H1 (cell line): Measurements from ENCODE around the gene IQCE. TPM values are rescaled to one million over a fixed set of nuclear protein-coding genes. Genes with fewer than 3 reads are reported as not detected.

ENCODE experiments used
- CTCF ChIA-PET: fragments of 300-600 bp; sonication (Branson Sonifier 250); formaldehyde crosslinking; loops from one replicate; lab custom pipeline; 2021; ENCODE audit not compliant: partially characterized antibody; lab: Charles Lee
- POLR2A ChIA-PET: fragments of 300-600 bp; sonication (Branson Sonifier 250); formaldehyde crosslinking; loops from one replicate; lab custom pipeline; 2021; ENCODE audit warnings: inconsistent platforms; ENCODE audit not compliant: partially characterized antibody; lab: Charles Lee
- DNase-seq, 2 experiments: peaks; one replicate each; pipeline versions ENCODE4 v3.0.0 to v3.0.0-alpha.2; 2010 to 2022; ENCODE audit warnings: low spot score in 2 of 2, low read depth in 1 of 2, mixed read lengths in 1 of 2
- FAIRE-seq: peaks from 2 replicates; lab custom pipeline; 2011; peaks lifted over from hg19 to GRCh38; lab: Jason Lieb, UNC
- H2AFZ ChIP-seq: 2 replicates; pipeline ENCODE4 v1.8.1; 2012; ENCODE audit warnings: low read length, inconsistent platforms
- H2AK5ac ChIP-seq: 2 replicates; pipeline ENCODE4 v1.6.1; 2013; ENCODE audit warnings: low read depth, low read length
- H2BK120ac ChIP-seq: replicated peaks from 2 replicates; pipeline ENCODE3; 2013; ENCODE audit warnings: low read depth, low read length, inconsistent platforms
- H2BK12ac ChIP-seq: 2 replicates; pipeline ENCODE4 v1.6.1; 2013; ENCODE audit warnings: low read depth, low read length
- H2BK15ac ChIP-seq: 2 replicates; pipeline ENCODE4 v1.6.1; 2013; ENCODE audit warnings: low read length
- H2BK20ac ChIP-seq: 2 replicates; pipeline ENCODE4 v1.6.1; 2013; ENCODE audit warnings: low read length
- H2BK5ac ChIP-seq: 2 replicates; pipeline ENCODE4 v1.6.1; 2013; ENCODE audit warnings: low read depth, low read length
- H3K14ac ChIP-seq: 2 replicates; pipeline ENCODE4 v1.6.1; 2013; ENCODE audit warnings: inconsistent platforms; ENCODE audit not compliant: insufficient read length
- H3K18ac ChIP-seq: 2 replicates; pipeline ENCODE4 v1.6.1; 2013; ENCODE audit warnings: low read length; ENCODE audit errors: extremely low read depth
- H3K23ac ChIP-seq: 2 replicates; pipeline ENCODE4 v1.6.1; 2013; ENCODE audit warnings: inconsistent platforms; ENCODE audit not compliant: insufficient read length
- H3K23me2 ChIP-seq: 2 replicates; pipeline ENCODE4 v1.6.1; 2013; ENCODE audit warnings: low read depth, low read length
- H3K27ac ChIP-seq: 2 replicates; pipeline ENCODE4 v1.6.1; 2011; ENCODE audit warnings: low read depth, low read length, inconsistent platforms
- H3K27me3 ChIP-seq, 4 experiments: replicated peaks in 1 of 4; 1 replicate in 1 of 4; 2 replicates in 3 of 4; pipeline versions ENCODE4 v1.6.1 to v1.8.1; 2011 to 2013; ENCODE audit warnings: low read length in 3 of 4, mild to moderate bottlenecking in 3 of 4, inconsistent platforms in 2 of 4, mixed read lengths in 2 of 4, moderate library complexity in 1 of 4; ENCODE audit not compliant: control insufficient read depth in 3 of 4, insufficient read depth in 3 of 4; ENCODE audit errors: extremely low read depth in 1 of 4
- H3K36me3 ChIP-seq, 4 experiments: 2 replicates each; pipeline versions ENCODE4 v1.6.1 to v1.8.1; 2011 to 2013; ENCODE audit warnings: mild to moderate bottlenecking in 4 of 4, low read length in 3 of 4, moderate library complexity in 2 of 4, control low read depth in 1 of 4, inconsistent platforms in 1 of 4; ENCODE audit not compliant: insufficient read depth in 4 of 4, control insufficient read depth in 2 of 4
- H3K4ac ChIP-seq: replicated peaks from 2 replicates; pipeline ENCODE3; 2013; ENCODE audit warnings: low read length, low read depth, mixed read lengths, inconsistent platforms; ENCODE audit not compliant: insufficient read length
- H3K4me1 ChIP-seq, 4 experiments: replicated peaks in 1 of 4; 1 replicate in 1 of 4; 2 replicates in 3 of 4; pipeline versions ENCODE4 v1.6.1 to v1.8.1; 2011 to 2013; ENCODE audit warnings: low read length in 3 of 4, inconsistent platforms in 2 of 4, mixed read lengths in 1 of 4; ENCODE audit not compliant: insufficient read depth in 4 of 4, control insufficient read depth in 3 of 4
- H3K4me2 ChIP-seq, 2 experiments: 2 replicates each; pipeline versions ENCODE4 v1.6.1 to v1.8.1; 2011 to 2013; ENCODE audit warnings: low read depth in 2 of 2, low read length in 2 of 2, control low read depth in 1 of 2, inconsistent platforms in 1 of 2, mild to moderate bottlenecking in 1 of 2; ENCODE audit not compliant: insufficient read depth in 1 of 2
- H3K4me3 ChIP-seq, 4 experiments: fragments of 200-600, 300-600 bp in 1 of 4; sonication (generic), shearing (Covaris generic), sonication (Bioruptor Twin) in 1 of 4; 2 replicates each; pipeline versions ENCODE4 v1.5.1 to v1.8.1; 2011 to 2016; ENCODE audit warnings: low read length in 4 of 4, low read depth in 3 of 4, control low read depth in 2 of 4, inconsistent platforms in 2 of 4, mild to moderate bottlenecking in 2 of 4, mixed read lengths in 1 of 4, moderate library complexity in 1 of 4; ENCODE audit not compliant: insufficient read depth in 2 of 4; ENCODE audit errors: extremely low read depth in 1 of 4
- H3K56ac ChIP-seq: replicated peaks from 2 replicates; pipeline ENCODE3; 2013; ENCODE audit warnings: low read depth, mild to moderate bottlenecking, mixed read lengths, low read length, inconsistent platforms; ENCODE audit not compliant: insufficient read length
- H3K79me1 ChIP-seq: 2 replicates; pipeline ENCODE4 v1.6.1; 2013; ENCODE audit warnings: low read depth, low read length, control low read depth
- H3K79me2 ChIP-seq, 2 experiments: 2 replicates each; pipeline versions ENCODE4 v1.6.1 to v1.8.1; 2012 to 2013; ENCODE audit warnings: low read length in 2 of 2, mild to moderate bottlenecking in 2 of 2, inconsistent platforms in 1 of 2; ENCODE audit not compliant: insufficient read depth in 2 of 2, control insufficient read depth in 1 of 2
- H3K9ac ChIP-seq, 4 experiments: replicated peaks in 1 of 4; 1 replicate in 1 of 4; 2 replicates in 3 of 4; pipeline versions ENCODE4 v1.6.1 to v1.8.1; 2011 to 2013; ENCODE audit warnings: low read depth in 3 of 4, low read length in 3 of 4, control low read depth in 2 of 4, mild to moderate bottlenecking in 2 of 4, moderate library complexity in 2 of 4, inconsistent platforms in 1 of 4; ENCODE audit errors: extremely low read depth in 1 of 4
- H3K9me3 ChIP-seq, 2 experiments: 2 replicates each; pipeline versions ENCODE4 v1.6.1 to v1.8.1; 2012 to 2013; ENCODE audit warnings: mild to moderate bottlenecking in 2 of 2, moderate library complexity in 2 of 2, control low read depth in 1 of 2, inconsistent platforms in 1 of 2, low read depth in 1 of 2, low read length in 1 of 2, mixed read lengths in 1 of 2; ENCODE audit not compliant: insufficient read depth in 2 of 2
- H4K20me1 ChIP-seq, 2 experiments: replicated peaks in 1 of 2; 2 replicates each; pipeline versions ENCODE3 to v1.8.1; 2011 to 2013; ENCODE audit warnings: inconsistent platforms in 2 of 2, low read length in 2 of 2, mild to moderate bottlenecking in 1 of 2; ENCODE audit not compliant: insufficient read depth in 2 of 2, control insufficient read depth in 1 of 2
- H4K5ac ChIP-seq: 2 replicates; pipeline ENCODE4 v1.6.1; 2013; ENCODE audit warnings: low read length, low read depth, mixed read lengths, inconsistent platforms; ENCODE audit not compliant: insufficient read length
- H4K8ac ChIP-seq: 2 replicates; pipeline ENCODE4 v1.8.0; 2013; ENCODE audit warnings: mild to moderate bottlenecking, moderate library complexity, low read length, inconsistent platforms; ENCODE audit not compliant: insufficient read depth; ENCODE audit errors: extremely low read depth
- H4K91ac ChIP-seq: replicated peaks from 2 replicates; pipeline ENCODE3; 2013; ENCODE audit warnings: low read length, mixed read lengths, inconsistent platforms; ENCODE audit not compliant: insufficient read length
- BCL11A ChIP-seq, 2 experiments: IDR thresholded peaks; one replicate each; pipeline ENCODE4 v1.6.1; 2011; ENCODE audit warnings: low read depth in 2 of 2, low read length in 2 of 2, mild to moderate bottlenecking in 2 of 2
- CEBPB ChIP-seq: IDR thresholded peaks from 2 replicates; pipeline ENCODE4 v1.6.1; 2012; ENCODE audit warnings: low read depth, low read length
- CTBP2 ChIP-seq: IDR thresholded peaks from 2 replicates; pipeline ENCODE4 v1.7.0; 2011; ENCODE audit warnings: borderline replicate concordance, mild to moderate bottlenecking, moderate library complexity, mixed read lengths, low read length; ENCODE audit not compliant: insufficient read depth, insufficient read length
- FOSL1 ChIP-seq: IDR thresholded peaks from 2 replicates; pipeline ENCODE4 v1.6.1; 2011; ENCODE audit warnings: mild to moderate bottlenecking, low read depth, low read length, moderate library complexity; ENCODE audit not compliant: insufficient read depth
- JUN ChIP-seq: IDR thresholded peaks from 2 replicates; pipeline ENCODE4 v1.6.1; 2011; ENCODE audit warnings: low read depth, mild to moderate bottlenecking, improper control_type of control experiment, low read length
- PHF8 ChIP-seq: fragments of 200-600 bp; sonication (generic); conservative IDR thresholded peaks from 2 replicates; pipeline ENCODE4 v1.7.1; 2012; ENCODE audit warnings: low read depth, mild to moderate bottlenecking, inconsistent platforms, low read length, moderate library complexity
- RNF2 ChIP-seq: fragments of 200-900, 300-1000 bp; sonication (generic); IDR thresholded peaks from 2 replicates; pipeline ENCODE4 v1.7.1; 2016; ENCODE audit warnings: borderline replicate concordance, low read depth, mild to moderate bottlenecking, antibody characterized with exemption, low read length; ENCODE audit not compliant: poor library complexity, severe bottlenecking; ENCODE audit errors: missing control alignments
- SP1 ChIP-seq: IDR thresholded peaks from 2 replicates; pipeline ENCODE4 v1.6.1; 2011; ENCODE audit warnings: low read depth, low read length
- SP2 ChIP-seq: IDR thresholded peaks from 2 replicates; pipeline ENCODE4 v1.6.1; 2012; ENCODE audit warnings: mild to moderate bottlenecking, low read length, inconsistent platforms
- TAF7 ChIP-seq: optimal IDR thresholded peaks from 2 replicates; pipeline ENCODE3; 2011; ENCODE audit warnings: low read depth, mild to moderate bottlenecking, inconsistent platforms, low read length, moderate library complexity, borderline replicate concordance
- YY1 ChIP-seq: IDR thresholded peaks from 2 replicates; pipeline ENCODE4 v1.6.1; 2011; ENCODE audit warnings: low read depth, mild to moderate bottlenecking, low read length
- WGBS, 2 experiments: shearing (Covaris generic) in 1 of 2; methylation state at CpG; one replicate each; pipeline versions ENCODE4 v1.1.6 to v1.1.7; 2013 to 2015; ENCODE audit warnings: low lambda C conversion rate in 2 of 2, mixed read lengths in 2 of 2, inconsistent platforms in 1 of 2, low coverage in 1 of 2, missing lambda C conversion rate in 1 of 2; ENCODE audit not compliant: insufficient replicate concordance in 2 of 2, insufficient coverage in 1 of 2, insufficient read length in 1 of 2; ENCODE audit errors: extremely low coverage in 1 of 2, missing lambda C conversion rate in 1 of 2; 5-methylcytosine and 5-hydroxymethylcytosine counted together
- polyA plus RNA-seq, 7 experiments: library from polyadenylated mRNA; depleted of rRNA in 3 of 7; stranded (reverse) in 5 of 7; unstranded in 2 of 7; fragments of >200 nt in 5 of 7; fragments of 200-250 nt in 2 of 7; gene quantifications; 1 replicate in 5 of 7; 2 replicates in 1 of 7; 4 replicates in 1 of 7; pipeline versions ENCODE4 v1.2.1 to v1.2.3, GENCODE V29; 2011 to 2013; ENCODE audit warnings: missing spikeins in 2 of 7, mixed read lengths in 2 of 7
- total RNA-seq: library from RNA; stranded (reverse); fragmentation: NEBNext Ultra II Directional; extraction: Animal tissue kit (Norgen Biotek cat#: 25700); gene quantifications from 2 replicates; pipeline ENCODE4 v1.2.1, GENCODE V29; 2021

IQCE gene
- total and polyA plus RNA-seq, 2 of the 8 experiments (the other 6 are each of a cell fraction or from before 2014, with no cell fraction given) = 2.2 to 4.9 TPM

- H4K91ac ChIP-seq = peak within 1 kb of the TSS; percentile 94
- H2BK20ac ChIP-seq = no peak within 1 kb of the TSS
- H3K27ac ChIP-seq = peak within 1 kb of the TSS; percentile 65; the same call in 1 of the 2 replicates
- H3K9me3 ChIP-seq = no peaks in the 10 kb centered on the region
- WGBS, 2 experiments = 12% methylated on average over 12 of the region's 62 CpGs; no CpG with 5 or more reads in 1 of the 2 experiments
- FAIRE-seq (no peak), DNase-seq (peak in 1 of 2 experiments; percentile 62)
- peak within 1 kb of the TSS; percentile 93; the same call in 1 of the 2 replicates for H2AK5ac ChIP-seq
- H3K27me3 ChIP-seq = no peaks in the 10 kb centered on the region
- CTCF ChIA-PET = interaction anchor here (0.7 to 5.0 kb wide), 6 partner anchors 12 to 92 kb away, joined by 3 to 25 read pairs (median 8); no protein-coding TSS in a partner anchor
- peaks cover 18% of the 10 kb centered on the region for H3K23me2 ChIP-seq
- H2AFZ ChIP-seq = no peak within 1 kb of the TSS
- H3K4me2 ChIP-seq = peak within 1 kb of the TSS; percentile 75 to 100
- peak within 1 kb of the TSS; percentile 85 for H3K56ac ChIP-seq
- H2BK120ac ChIP-seq = no peak within 1 kb of the TSS
- peaks cover 0 to 29% (median 12%) of the 10 kb centered on the region in 4 experiments; a peak in 6 of 7 replicates for H3K4me1 ChIP-seq
- no peak within 1 kb of the TSS for H3K14ac ChIP-seq
- peak within 1 kb of the TSS; percentile 55 to 95 (median 86) for H3K9ac ChIP-seq
- peak within 1 kb of the TSS; percentile 59 to 99 (median 82) for H3K4me3 ChIP-seq
- H3K4ac ChIP-seq = peak within 1 kb of the TSS; percentile 87
- H3K79me1 ChIP-seq = peaks cover 18% of the 10 kb centered on the region
- peak within 1 kb of the TSS; percentile 88 for H2BK5ac ChIP-seq
- POLR2A ChIA-PET = interaction anchor here (0.9 to 7.0 kb wide), 15 partner anchors 9 to 400 kb away, joined by 3 to 52 read pairs (median 5); partner anchors contain the start of gene MAD1L1
- peak within 1 kb of the TSS; percentile 82 for H4K8ac ChIP-seq
- H3K23ac ChIP-seq = no peak within 1 kb of the TSS
- H3K18ac ChIP-seq = peak within 1 kb of the TSS; percentile 71
- H4K5ac ChIP-seq = peak within 1 kb of the TSS; percentile 57
- peaks cover 34 to 52% of the 10 kb centered on the region in 2 experiments for H3K79me2 ChIP-seq
- H2BK12ac ChIP-seq = peak within 1 kb of the TSS; percentile 85; the same call in 1 of the 2 replicates
- H4K20me1 ChIP-seq = peaks cover 27 to 35% of the 10 kb centered on the region in 2 experiments
- peak within 1 kb of the TSS; percentile 72; the same call in 1 of the 2 replicates for H2BK15ac ChIP-seq
- no peaks in the 10 kb centered on the region; a peak in 2 of 8 replicates for H3K36me3 ChIP-seq
- TF ChIP-seq PHF8 (peak; percentile 60), SP2 (no peak), FOSL1 (no peak), JUN (no peak), RNF2 (no peak), CEBPB (no peak), YY1 (no peak), BCL11A (IDR thresholded peaks at IDR 0.05; ENCODE audit: low read depth in 2 of 2, low read length in 2 of 2) (no peak), CTBP2 (no peak), SP1 (no peak), TAF7 (no peak)
These were observed 73.4 kb downstream of the IQCE start, which contains the start of gene TTYH3 for GRCh38 chr7:2631946-2632732. Gene TTYH3, plus strand, starts transcription at chr7:2631986. Its CDS starts 170 bp downstream, at chr7:2632156.
